Glutamatergic neuron (in vitro differentiated cells): ENCODE measurements around the gene ZMYND8. TPM values are rescaled to one million over a fixed set of nuclear protein-coding genes. Genes with fewer than 3 reads are reported as not detected.
A peak's percentile ranks its signal among the peaks of the same experiment; 100 is the strongest.

Experiments used
- DNase-seq: peaks from one replicate; pipeline ENCODE4 v3.0.0; 2022
- H3K27ac Mint-ChIP-seq: one replicate; pipeline ENCODE4 v1.8.0; 2020; ENCODE audit warnings: mild to moderate bottlenecking, mixed read lengths, inconsistent platforms; ENCODE audit not compliant: unreplicated experiment
- H3K27me3 Mint-ChIP-seq: one replicate; pipeline ENCODE4 v1.8.0; 2020; ENCODE audit warnings: mild to moderate bottlenecking, moderate library complexity, mixed read lengths, inconsistent platforms; ENCODE audit not compliant: unreplicated experiment
- H3K36me3 Mint-ChIP-seq: one replicate; pipeline ENCODE4 v1.8.0; 2020; ENCODE audit warnings: mild to moderate bottlenecking, mixed read lengths, inconsistent platforms; ENCODE audit not compliant: unreplicated experiment
- H3K4me1 Mint-ChIP-seq: one replicate; pipeline ENCODE4 v1.8.0; 2020; ENCODE audit warnings: mild to moderate bottlenecking, low read depth, mixed read lengths, inconsistent platforms; ENCODE audit not compliant: unreplicated experiment
- H3K4me3 Mint-ChIP-seq: one replicate; pipeline ENCODE4 v1.8.0; 2020; ENCODE audit warnings: mild to moderate bottlenecking, mixed read lengths, inconsistent platforms; ENCODE audit not compliant: unreplicated experiment
- H3K9me3 Mint-ChIP-seq: one replicate; pipeline ENCODE4 v1.8.0; 2020; ENCODE audit warnings: mild to moderate bottlenecking, moderate library complexity, mixed read lengths, inconsistent platforms; ENCODE audit not compliant: unreplicated experiment
- total RNA-seq: library from RNA; stranded (reverse); fragmentation: NEBNext Ultra II Directional; extraction: Animal tissue kit (Norgen Biotek cat#: 25700); gene quantifications from one replicate; pipeline ENCODE4 v1.2.1, GENCODE V29; 2021; ENCODE audit not compliant: unreplicated experiment
- TF ChIP-seq, protein P1 (sequence below): fragments of 200-600 bp; sonication (generic); IDR thresholded peaks from one replicate; pipeline ENCODE4 v1.5.0; 2021; ENCODE audit not compliant: partially characterized antibody, unreplicated experiment

The ZMYND8 gene
- total RNA-seq, 1 donor from 2014 or later, result 116 TPM

DNA sequence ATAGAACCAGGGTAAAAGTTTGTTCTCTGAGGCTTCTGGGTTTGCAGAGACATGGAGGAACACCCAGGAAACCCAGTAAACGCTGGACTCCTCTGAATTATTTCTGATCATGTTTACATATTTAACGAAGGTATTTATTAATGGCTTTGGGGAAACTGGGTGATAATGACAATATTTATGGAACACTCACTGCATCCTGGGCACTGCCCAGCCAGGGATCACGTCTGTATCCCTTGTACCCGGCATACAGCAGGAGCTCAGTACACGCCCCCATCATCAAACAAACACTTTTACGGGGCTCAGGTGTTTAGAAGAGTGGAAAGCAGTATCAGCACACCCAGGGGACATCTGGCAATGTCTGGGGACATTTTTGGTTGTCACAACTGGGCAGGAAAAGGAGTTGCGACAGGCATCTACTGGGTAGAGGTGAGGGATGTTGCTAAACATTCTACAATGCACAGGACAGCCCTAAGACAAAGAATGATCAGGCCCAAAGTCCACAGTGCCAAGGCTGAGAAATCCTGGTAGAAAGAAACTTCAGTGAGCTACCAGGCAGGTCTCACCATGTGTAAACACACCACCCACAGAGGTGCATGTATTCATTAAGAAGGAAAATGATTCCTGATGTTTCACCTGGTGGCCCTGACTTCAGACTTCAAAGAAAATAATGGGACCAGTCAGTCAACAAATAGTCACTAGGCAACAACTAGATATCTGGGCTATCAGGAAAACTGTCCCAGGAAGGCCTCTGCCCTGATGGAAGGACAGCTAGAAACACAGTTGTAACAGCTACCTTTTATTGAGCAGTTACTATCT is 35.3 kb downstream of the ZMYND8 start:
- Mint-ChIP-seq H3K4me3 (peak overlapping the region; percentile 50), H3K9me3 (peaks cover 12% of the 10 kb centered on the region), H3K4me1 (peaks cover 53% of the 10 kb centered on the region), H3K27me3 (peaks cover 3% of the 10 kb centered on the region), H3K27ac (peak overlapping the region; percentile 77), H3K36me3 (no peaks in the 10 kb centered on the region)
- TF ChIP-seq, protein P1, sequence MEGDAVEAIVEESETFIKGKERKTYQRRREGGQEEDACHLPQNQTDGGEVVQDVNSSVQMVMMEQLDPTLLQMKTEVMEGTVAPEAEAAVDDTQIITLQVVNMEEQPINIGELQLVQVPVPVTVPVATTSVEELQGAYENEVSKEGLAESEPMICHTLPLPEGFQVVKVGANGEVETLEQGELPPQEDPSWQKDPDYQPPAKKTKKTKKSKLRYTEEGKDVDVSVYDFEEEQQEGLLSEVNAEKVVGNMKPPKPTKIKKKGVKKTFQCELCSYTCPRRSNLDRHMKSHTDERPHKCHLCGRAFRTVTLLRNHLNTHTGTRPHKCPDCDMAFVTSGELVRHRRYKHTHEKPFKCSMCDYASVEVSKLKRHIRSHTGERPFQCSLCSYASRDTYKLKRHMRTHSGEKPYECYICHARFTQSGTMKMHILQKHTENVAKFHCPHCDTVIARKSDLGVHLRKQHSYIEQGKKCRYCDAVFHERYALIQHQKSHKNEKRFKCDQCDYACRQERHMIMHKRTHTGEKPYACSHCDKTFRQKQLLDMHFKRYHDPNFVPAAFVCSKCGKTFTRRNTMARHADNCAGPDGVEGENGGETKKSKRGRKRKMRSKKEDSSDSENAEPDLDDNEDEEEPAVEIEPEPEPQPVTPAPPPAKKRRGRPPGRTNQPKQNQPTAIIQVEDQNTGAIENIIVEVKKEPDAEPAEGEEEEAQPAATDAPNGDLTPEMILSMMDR, result no peak
- no peak for DNase-seq

DNA sequence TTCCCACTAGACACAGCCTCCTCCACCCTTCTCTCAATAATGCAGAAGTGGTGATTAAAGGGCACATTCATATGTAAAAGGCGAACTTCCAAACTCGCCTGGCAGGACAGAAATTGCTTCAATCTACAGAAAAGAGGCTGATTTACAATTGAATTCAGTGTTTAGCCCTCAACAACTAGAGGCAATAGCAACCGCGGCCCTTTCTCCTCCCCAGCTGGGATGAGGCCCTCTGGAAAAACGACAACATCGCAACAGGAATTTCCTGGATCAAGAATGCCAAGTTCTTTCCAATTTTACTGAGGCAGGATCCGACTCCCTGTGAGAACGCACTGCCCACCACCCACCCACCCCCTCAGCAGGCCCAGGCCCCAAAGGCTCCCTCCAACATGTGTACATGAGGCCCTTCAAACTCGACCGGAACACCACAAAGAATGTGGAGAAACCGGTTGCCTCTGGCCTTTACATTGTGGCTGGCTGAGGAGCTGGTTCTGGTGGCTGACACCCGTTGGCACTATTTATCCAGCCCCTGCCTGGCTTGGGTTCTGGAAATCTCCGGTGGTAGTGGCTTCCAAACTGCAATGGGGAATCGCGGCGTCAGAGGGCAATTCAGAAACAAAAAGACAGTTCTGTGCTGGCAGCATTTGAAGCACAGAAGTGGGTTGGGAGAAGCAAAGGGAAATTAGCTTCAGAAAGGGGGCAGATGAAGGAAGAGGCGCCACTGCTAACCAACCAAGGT is 36.8 kb downstream of the ZMYND8 start:
- Mint-ChIP-seq H3K4me1 (peaks cover 61% of the 10 kb centered on the region), H3K9me3 (peaks cover 12% of the 10 kb centered on the region), H3K27me3 (peaks cover 4% of the 10 kb centered on the region), H3K4me3 (peak overlapping the region; percentile 85), H3K27ac (peak overlapping the region; percentile 97), H3K36me3 (no peaks in the 10 kb centered on the region)
- TF ChIP-seq, protein P1, result no peak
- no peak for DNase-seq

DNA sequence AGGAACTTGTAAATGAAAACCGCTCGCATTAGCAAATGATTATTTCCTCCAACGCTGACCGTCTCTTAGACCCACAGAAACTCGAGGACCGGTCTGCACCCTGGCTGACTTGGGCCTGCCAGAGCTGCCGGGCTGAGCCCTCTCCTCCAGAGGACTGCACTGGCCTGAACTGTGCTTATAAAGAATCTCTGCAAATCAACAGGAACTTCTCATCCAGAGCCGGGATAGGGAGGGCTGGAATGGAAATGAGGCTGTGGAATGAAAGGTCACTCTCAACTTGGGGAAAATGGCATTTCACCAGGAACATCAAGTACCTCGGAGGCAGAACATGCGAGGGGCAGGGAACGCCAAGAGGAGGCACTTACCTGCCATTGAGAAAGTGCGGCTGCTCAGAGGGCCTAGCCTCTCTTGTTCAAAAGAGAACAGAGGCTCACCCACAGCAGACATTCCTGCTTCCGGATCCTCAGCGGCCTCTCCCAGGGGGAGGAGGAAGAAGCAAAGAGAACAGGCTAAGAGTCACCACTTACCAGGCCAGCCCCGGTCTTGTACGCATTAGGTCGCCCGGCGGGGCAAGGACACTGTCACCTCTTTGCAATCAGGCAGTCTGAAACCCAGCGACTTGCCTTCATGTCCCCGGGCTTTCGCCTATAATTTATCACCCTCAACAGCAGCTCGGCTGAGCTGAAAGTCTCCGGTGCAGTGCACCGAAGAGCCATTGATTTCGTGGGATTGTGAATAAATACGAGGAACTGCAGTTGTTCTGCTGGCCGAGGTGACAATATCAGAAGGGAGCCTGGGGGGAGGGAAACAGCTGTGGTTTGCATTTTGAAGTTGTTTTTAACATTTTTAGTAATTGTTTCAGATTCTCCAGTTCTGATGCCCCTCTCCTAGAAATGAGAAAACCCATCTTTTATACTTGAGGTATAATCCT is 37.6 kb downstream of the ZMYND8 start:
- peak overlapping the region; percentile 97 for H3K27ac Mint-ChIP-seq
- H3K4me1 Mint-ChIP-seq, result peaks cover 62% of the 10 kb centered on the region
- H3K9me3 Mint-ChIP-seq, result peaks cover 10% of the 10 kb centered on the region
- H3K4me3 Mint-ChIP-seq, result peak overlapping the region; percentile 85
- TF ChIP-seq, protein P1, result no peak
- peaks cover 4% of the 10 kb centered on the region for H3K27me3 Mint-ChIP-seq
- H3K36me3 Mint-ChIP-seq, result no peaks in the 10 kb centered on the region
- DNase-seq, result peak; percentile 54

DNA sequence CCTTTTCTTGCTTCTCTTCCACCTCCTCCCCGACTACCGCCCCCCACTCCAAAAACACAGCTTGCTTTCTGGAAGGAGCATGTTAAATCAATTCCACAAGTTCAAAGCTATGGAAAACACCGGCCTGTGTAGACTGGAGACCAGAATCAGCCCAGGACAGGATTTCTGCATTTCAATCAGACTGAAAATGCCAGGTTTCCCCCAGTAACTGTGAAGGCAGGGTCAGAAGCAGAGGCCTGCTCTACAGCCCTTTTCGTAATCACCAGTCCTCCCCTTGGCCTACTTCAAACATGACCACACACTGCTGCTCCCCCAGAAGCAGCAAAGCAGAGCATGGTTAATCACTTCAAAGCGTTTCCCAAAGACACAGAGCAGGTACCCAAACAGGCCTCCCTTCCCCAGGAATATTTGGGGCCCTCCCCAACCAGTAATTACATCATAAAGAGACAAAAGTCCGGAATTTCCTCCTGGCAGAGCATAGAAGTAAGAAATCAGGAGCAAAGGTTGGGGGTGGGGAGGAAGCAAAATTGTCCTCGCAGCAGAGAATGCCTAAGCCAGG is 38.4 kb downstream of the ZMYND8 start:
- DNase-seq, result no peak
- peaks cover 4% of the 10 kb centered on the region for H3K27me3 Mint-ChIP-seq
- peak overlapping the region; percentile 97 for H3K27ac Mint-ChIP-seq
- TF ChIP-seq, protein P1, result no peak
- peaks cover 9% of the 10 kb centered on the region for H3K9me3 Mint-ChIP-seq
- no peaks in the 10 kb centered on the region for H3K36me3 Mint-ChIP-seq
- peaks cover 56% of the 10 kb centered on the region for H3K4me1 Mint-ChIP-seq
- peak overlapping the region; percentile 85 for H3K4me3 Mint-ChIP-seq
